GM18526 (cell line): ENCODE data around the gene RBP3.

Experiments used
- POLR2A ChIP-seq: IDR thresholded peaks from 3 replicates; pipeline ENCODE4 v1.6.1; 2011; ENCODE audit not compliant: insufficient read length; ENCODE audit errors: extremely low read depth

Gene RBP3

GRCh38 chr10:47368431-47369180, 20.4 kb downstream of the RBP3 start:
- no peak for TF ChIP-seq POLR2A

GRCh38 chr10:47369251-47369894, 21.2 kb downstream of the RBP3 start:
- no peak for TF ChIP-seq POLR2A

- no peak for TF ChIP-seq POLR2A
These were observed 22.0 kb downstream of the RBP3 start for GRCh38 chr10:47370015-47370767.

DNA sequence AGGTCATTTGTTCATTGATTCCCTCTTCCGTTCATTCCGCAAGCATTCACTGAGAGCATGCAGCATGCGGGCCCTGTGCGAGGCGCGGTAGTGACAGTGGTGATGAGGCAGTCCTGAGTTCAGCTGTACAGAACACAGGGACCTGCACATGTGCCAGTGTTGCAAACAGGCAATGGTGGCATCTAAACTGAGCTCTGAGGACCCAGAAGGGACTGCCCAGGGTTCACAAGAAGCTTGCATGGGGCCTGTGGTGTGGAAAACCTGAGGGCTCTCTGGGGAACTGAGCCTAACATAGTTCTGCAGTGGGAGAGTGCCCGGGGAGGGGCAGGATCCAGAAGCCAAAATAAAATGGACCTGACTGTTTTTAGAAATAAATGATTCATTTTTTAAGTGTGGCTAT, 22.7 kb downstream of the RBP3 start:
- TF ChIP-seq POLR2A, result no peak

DNA sequence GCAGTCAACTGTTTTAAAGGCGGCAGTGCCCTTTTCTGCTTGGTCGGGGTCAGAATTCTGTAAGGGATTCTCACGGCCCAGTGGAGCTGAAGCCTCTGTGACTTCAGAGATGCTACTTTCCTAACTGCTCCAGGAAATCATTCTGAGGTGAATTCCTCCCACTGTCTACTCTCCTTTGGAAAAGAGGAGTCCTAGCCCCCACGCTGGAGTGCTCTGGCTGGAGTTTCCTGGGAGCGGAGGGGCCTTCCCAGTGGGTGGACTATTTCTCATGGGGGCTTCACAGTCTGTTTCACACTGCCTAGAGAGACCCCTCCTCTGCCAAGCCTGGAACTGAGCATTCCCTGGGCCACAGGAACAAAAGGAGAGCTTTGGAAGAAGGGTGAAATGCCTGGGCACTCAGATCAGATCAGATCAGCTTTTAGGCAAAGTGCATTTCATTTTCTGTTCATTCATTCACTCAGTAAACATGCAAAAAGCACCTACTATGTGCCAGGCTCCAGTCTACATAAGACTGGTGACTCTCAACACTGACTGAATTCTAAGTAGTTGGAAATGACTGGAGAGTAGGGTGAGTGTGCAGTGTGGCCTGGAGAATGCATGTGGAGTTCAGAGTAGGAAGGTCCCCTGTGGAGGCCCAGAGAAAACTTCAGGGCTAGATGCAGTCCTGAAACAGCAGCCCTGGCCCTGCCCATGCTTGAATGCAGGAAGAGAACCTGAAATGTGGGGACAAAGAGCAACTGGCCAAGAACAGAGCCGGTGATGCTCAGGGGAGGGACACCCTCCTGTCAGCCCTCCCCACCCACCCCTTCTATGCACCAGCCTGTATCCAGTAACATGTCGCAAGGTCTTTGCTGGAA, 23.7 kb downstream of the RBP3 start:
- no peak for TF ChIP-seq POLR2A

DNA sequence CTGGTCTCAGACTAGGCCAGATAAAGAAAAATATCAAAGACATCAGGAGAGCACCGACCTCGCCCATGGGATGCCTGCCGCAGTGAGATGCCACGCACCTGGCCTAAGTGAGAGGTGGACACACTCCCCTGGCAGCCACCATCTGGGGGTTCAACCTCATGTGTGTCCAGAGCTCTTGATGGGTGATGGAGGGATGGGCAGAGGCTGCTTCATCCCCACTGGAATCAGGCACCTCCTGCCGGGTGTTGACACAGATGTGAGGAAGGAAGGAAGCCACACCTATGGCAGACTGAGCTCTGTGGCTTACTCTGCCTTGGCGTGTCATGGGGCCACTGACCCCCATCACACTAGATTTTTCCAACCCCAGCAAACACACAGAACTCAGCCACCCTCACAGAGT, 24.6 kb downstream of the RBP3 start:
- TF ChIP-seq POLR2A, result no peak

DNA sequence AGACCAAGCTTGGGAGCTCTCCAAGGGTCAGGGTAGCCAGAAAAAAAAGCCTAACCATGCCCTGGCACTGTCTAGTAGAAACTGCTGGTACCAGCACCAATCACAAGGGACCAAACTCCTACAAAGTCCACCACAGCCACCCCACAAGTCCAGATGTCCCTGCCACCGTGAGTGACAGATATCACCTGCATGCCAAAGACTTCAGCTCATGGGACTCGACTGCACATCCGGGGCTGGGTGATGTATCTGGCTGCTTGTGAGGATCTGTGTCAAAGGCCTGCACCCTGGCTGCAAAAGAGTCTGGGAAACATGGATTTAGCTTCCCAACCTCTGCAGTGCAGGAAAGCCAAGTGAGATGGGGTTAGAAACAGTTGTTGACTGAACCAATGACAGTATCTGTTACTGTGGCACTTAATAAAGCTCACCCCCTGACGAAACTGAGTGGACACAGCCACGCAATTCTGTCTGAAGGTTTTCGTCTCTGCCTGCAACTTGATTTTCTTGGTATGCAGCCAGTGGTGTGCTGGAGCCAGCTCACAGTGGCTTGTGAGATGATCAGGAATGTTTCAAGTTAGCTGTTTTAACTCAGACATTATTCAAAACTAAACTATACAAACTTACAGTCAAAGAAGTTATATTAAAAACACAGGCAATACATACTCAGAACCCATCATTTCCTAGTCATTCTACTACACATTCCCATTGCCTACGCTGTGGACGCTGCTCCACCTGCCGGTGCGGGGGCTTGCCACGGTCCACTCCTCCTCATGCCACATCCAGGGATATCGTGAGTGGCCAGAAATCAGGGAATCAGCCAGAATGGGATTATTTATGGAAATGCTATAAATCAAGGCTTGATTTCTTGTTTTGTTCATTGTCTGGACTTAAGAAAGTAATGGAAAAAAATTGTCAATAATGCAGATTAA, 26.7 kb downstream of the RBP3 start:
- no peak for TF ChIP-seq POLR2A

DNA sequence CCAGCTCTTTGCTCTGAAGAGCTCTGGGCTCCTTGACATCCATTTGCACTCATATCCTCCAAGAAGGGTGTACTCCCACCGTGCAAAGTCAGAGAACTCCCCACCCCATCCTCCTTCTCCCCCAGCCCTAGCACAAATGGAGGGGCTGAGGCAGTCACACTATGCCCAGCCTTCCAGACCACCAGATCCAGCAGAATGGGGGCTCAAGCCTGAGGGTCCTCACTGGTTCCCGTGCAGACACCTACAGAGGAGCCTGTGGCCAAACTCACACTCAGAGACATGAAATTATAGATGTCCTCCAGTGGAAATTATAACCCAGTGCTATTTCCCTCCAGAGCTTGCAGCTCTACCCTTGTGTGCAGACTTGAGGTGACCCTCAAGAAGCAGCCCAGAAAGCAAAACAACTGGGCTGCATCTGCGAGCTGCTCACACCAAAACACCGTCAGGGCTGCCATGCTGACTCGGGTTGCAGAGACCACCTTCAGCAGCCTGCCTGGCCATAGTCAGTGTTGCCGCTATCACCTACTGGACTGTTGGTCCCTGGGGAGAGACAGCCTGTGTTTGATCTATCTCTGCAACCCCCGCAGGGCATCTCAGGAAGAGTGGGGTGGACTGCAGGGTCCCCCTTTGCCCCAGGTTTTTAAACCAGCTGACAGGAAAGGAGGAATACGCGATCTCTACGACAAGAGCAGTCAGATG, 28.5 kb downstream of the RBP3 start:
- no peak for TF ChIP-seq POLR2A

DNA sequence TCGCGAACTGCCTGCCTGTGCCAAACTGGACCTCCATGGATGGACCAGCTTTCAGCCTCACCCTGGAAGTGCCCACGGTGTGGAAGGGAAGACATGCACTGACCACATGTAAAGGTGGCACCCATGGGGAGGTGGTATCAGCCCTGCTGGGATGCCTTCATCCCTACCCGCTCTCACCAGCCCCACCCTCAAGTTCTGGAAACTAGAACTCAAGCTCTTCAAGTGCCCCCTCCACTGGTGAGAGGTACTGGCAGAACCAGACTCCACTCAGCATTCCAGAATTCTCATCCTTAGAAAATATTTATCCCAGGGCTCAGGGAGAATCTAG, 30.0 kb downstream of the RBP3 start:
- TF ChIP-seq POLR2A, result no peak

GRCh38 chr10:47378606-47379444, 30.7 kb downstream of the RBP3 start:
- no peak for TF ChIP-seq POLR2A

DNA sequence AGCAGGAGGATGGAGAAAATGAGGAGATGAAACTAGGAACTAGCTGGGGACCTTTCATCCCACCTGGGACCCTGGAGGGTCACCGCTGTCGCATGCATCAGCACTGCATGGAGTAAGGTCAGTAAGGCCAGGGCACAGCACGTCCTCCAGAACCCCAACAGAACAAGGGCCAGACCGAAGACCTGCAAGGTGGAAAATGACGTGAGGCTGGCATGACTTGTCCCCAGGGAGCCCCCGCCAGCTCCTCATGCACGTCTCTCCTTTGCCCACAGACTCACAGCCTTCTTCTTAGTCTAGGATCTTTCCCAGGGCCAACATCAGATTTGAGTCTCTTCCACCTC, 31.3 kb downstream of the RBP3 start:
- TF ChIP-seq POLR2A, result no peak

GRCh38 chr10:47379901-47380300, 31.7 kb downstream of the RBP3 start:
- TF ChIP-seq POLR2A, result no peak
